ENCODE results near the gene SCG3. TPM values are rescaled to one million over a fixed set of nuclear protein-coding genes. Genes with fewer than 3 reads are reported as not detected.

SCG3 gene
- total and polyA plus RNA-seq, 12 donors: 0.04 to 0.13 TPM; not detected in 10

DNA sequence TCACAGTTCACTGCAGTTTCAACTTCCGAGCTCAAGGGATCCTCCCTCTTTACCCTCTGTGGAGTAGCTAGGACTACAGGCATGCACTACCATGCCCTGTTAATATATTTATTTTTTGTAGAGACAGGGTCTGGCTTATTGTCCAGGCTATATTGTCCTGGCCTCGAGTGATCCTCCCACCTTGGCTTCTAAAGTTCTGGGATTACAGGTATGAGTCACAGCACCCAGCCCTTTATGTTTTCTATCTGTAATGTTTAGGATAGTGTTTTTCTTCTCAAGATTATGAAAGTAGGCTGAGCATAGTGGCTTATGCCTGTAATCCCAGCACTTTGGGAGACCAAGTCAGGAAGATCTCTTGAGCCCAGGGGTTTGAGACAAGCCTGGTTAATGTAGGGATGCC lies 11.9 kb upstream of the SCG3 start:
- TF ChIP-seq, protein P1, sequence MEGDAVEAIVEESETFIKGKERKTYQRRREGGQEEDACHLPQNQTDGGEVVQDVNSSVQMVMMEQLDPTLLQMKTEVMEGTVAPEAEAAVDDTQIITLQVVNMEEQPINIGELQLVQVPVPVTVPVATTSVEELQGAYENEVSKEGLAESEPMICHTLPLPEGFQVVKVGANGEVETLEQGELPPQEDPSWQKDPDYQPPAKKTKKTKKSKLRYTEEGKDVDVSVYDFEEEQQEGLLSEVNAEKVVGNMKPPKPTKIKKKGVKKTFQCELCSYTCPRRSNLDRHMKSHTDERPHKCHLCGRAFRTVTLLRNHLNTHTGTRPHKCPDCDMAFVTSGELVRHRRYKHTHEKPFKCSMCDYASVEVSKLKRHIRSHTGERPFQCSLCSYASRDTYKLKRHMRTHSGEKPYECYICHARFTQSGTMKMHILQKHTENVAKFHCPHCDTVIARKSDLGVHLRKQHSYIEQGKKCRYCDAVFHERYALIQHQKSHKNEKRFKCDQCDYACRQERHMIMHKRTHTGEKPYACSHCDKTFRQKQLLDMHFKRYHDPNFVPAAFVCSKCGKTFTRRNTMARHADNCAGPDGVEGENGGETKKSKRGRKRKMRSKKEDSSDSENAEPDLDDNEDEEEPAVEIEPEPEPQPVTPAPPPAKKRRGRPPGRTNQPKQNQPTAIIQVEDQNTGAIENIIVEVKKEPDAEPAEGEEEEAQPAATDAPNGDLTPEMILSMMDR (IDR thresholded peaks at IDR 0.05): no peak
- Histone ChIP-seq H3K27me3 (peaks cover 0 to 35% (median 0%) of the 10 kb centered on the region in 7 donors), H3K27ac (no peak overlapping the region), H3K4me1 (peaks cover 0 to 3% (median 0%) of the 10 kb centered on the region in 9 donors), H3K4me3 (no peak overlapping the region), H3K9me3 (no peaks in the 10 kb centered on the region), H3K36me3 (no peaks in the 10 kb centered on the region)
- intact Hi-C loops (cut with DNase I): no loop called here
- no peak for DNase-seq
- no peak for ATAC-seq
- WGBS, 2 donors: 68 to 70% methylated on average over 2 of the region's 2 CpGs

DNA sequence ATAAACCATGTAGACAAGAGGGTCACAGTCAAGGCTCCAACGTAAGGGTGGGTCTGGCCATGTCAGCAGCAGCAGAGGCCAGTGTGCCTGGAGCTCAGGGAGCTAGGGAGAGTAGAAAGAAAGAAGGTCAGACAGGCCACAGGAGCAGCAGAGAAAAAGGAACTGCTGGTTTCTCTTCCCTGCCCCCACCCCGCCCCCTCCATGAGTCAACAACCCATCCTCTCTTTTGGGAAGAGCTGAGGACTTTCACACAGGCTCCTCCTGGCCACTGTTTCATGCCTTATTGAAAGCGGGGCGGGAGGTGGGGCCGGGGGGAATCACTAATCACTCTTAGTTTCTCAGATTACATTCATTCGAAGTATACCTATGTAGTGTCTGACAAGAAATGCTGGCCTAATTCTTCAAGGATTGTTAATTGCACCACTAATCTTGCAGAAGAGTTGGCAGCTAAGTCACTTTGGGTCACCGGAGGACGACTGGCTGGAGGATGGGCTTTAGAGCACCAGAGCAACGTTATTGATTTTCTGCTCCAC lies 9.1 kb upstream of the SCG3 start:
- WGBS, 2 donors: 29 to 39% methylated on average over 9 of the region's 9 CpGs
- Histone ChIP-seq H3K4me1 (peaks cover 0 to 3% (median 0%) of the 10 kb centered on the region in 9 donors), H3K9me3 (no peaks in the 10 kb centered on the region), H3K36me3 (no peaks in the 10 kb centered on the region), H3K27ac (no peak overlapping the region), H3K27me3 (peaks cover 0 to 35% (median 0%) of the 10 kb centered on the region in 7 donors), H3K4me3 (no peak overlapping the region)
- intact Hi-C loops (cut with DNase I): no loop called here
- ATAC-seq (no peak), DNase-seq (peak; percentile 7 to 13)
- TF ChIP-seq, protein P1 (IDR thresholded peaks at IDR 0.05): no peak

DNA sequence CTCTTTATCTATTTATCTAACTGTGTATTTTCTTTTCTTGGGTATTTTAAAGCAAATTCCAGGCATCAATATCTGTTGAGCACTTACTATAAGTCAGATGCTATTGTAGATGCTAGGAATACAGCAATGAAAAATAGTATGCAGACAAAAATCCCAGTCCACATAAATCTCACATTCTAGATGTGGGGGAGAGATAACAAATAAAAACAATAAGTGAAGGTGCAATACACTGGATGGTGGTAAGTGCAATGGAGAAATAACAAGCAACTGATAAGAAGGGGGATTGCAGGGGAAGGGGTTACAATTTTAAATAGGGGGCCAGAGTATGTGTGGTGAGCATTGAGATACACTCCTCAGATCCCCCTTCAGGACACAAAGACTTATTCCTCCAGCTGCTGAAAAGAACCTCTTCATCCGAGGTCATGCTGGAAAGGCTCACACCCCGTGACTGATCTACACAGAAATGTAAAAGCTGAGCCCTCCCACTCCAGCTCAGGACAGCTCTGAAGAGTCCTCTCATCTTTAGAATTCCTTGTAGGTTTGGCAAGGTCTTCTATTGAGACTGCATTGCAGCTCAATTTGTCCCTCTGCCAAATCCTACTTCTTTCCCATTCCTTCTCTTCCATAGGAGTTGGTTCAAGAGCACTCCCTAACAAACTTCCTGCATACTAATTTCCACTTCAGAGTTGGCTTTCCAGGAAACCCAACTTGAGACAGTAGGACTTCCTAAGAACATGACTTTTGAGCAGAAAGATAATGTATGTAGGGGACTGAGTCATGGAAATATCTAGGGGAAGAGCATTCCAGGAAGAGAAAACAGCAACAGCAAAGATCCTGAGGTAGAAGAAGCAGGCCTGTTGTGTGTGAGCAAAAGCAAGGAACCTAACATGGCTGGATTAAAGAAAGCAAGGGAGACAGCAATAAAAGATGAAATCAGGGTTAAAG lies 8.1 kb upstream of the SCG3 start:
- WGBS, 2 donors: 26 to 43% methylated on average over 2 of the region's 2 CpGs
- H3K27ac ChIP-seq: no peak overlapping the region
- TF ChIP-seq, protein P1 (IDR thresholded peaks at IDR 0.05): no peak
- ATAC-seq (no peak), DNase-seq (no peak)
- no peaks in the 10 kb centered on the region for H3K36me3 ChIP-seq
- H3K27me3 ChIP-seq: peaks cover 0 to 35% (median 0%) of the 10 kb centered on the region in 7 donors
- no peak overlapping the region for H3K4me3 ChIP-seq
- H3K9me3 ChIP-seq: no peaks in the 10 kb centered on the region
- peaks cover 0 to 3% (median 0%) of the 10 kb centered on the region in 9 donors for H3K4me1 ChIP-seq
- intact Hi-C loops (cut with DNase I): no loop called here

DNA sequence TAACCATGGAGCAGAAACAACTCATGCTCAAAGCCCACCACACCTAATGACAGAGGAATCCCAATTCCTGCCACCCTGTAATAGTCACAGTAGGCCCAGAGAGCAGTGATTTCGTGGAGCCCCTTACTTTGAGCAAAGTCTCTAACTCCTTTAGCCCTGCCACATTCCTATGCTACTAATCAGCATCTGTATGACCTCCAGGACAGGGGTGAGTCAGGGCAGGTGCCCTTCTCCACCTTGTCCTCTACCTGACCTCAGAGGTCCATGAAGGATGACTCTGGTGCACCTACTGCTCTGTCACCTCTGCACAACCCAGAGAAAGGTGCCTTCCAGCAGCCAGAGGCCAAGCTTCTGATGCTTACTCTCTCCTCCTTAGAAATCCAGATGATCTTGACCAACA lies 6.1 kb upstream of the SCG3 start:
- TF ChIP-seq, protein P1 (IDR thresholded peaks at IDR 0.05): no peak
- H3K27me3 ChIP-seq: peaks cover 0 to 21% (median 0%) of the 10 kb centered on the region in 7 donors
- no peaks in the 10 kb centered on the region for H3K9me3 ChIP-seq
- no peak for DNase-seq
- WGBS, 2 donors: 19 to 36% methylated on average over 1 of the region's 1 CpG
- no peak overlapping the region for H3K4me3 ChIP-seq
- H3K36me3 ChIP-seq: no peaks in the 10 kb centered on the region
- intact Hi-C loops (cut with DNase I): no loop called here
- no peak overlapping the region for H3K27ac ChIP-seq
- ATAC-seq: no peak
- peaks cover 0 to 3% (median 0%) of the 10 kb centered on the region in 9 donors for H3K4me1 ChIP-seq

Measured in heart right ventricle (tissue), 16 donors.